Osteoblast (primary cell): ENCODE results near the gene DYNC1H1. TPM values are rescaled to one million over a fixed set of nuclear protein-coding genes. Genes with fewer than 3 reads are reported as not detected.

ENCODE experiments used
- DNase-seq: peaks from one replicate; pipeline ENCODE4 v3.0.0; 2011; ENCODE audit warnings: low spot score, mixed read lengths; ENCODE audit not compliant: insufficient read length; ENCODE audit errors: missing footprints
- H2AFZ ChIP-seq: 2 replicates; pipeline ENCODE4 v1.6.0; 2011; ENCODE audit warnings: mild to moderate bottlenecking, low read length
- H3K27ac ChIP-seq: 2 replicates; pipeline ENCODE4 v1.5.1; 2011; ENCODE audit warnings: mild to moderate bottlenecking, low read depth, low read length, moderate library complexity
- H3K27me3 ChIP-seq: 2 replicates; pipeline ENCODE4 v1.6.0; 2012; ENCODE audit warnings: mild to moderate bottlenecking, control low read depth, inconsistent platforms, low read length, moderate library complexity; ENCODE audit not compliant: insufficient read depth
- H3K36me3 ChIP-seq: 2 replicates; pipeline ENCODE4 v1.5.1; 2011; ENCODE audit warnings: mild to moderate bottlenecking, low read length, control low read depth, moderate library complexity; ENCODE audit not compliant: insufficient read depth
- H3K4me1 ChIP-seq: 2 replicates; pipeline ENCODE4 v1.5.1; 2011; ENCODE audit warnings: mild to moderate bottlenecking, low read length, control low read depth, moderate library complexity; ENCODE audit not compliant: insufficient read depth
- H3K4me2 ChIP-seq: 2 replicates; pipeline ENCODE4 v1.6.0; 2011; ENCODE audit warnings: mild to moderate bottlenecking, low read length; ENCODE audit not compliant: insufficient read depth
- H3K4me3 ChIP-seq: fragments of 200-600 bp; sonication (generic); 3 replicates; pipeline ENCODE4 v1.5.1; 2012; ENCODE audit warnings: mild to moderate bottlenecking, low read length, inconsistent platforms; ENCODE audit not compliant: insufficient read depth
- H3K79me2 ChIP-seq: 2 replicates; pipeline ENCODE4 v1.6.0; 2012; ENCODE audit warnings: mild to moderate bottlenecking, low read length, control low read depth, inconsistent platforms; ENCODE audit not compliant: insufficient read depth
- H3K9me3 ChIP-seq: 2 replicates; pipeline ENCODE4 v1.5.1; 2011; ENCODE audit warnings: low read depth, low read length, control low read depth
- H4K20me1 ChIP-seq: 2 replicates; pipeline ENCODE4 v1.6.0; 2012; ENCODE audit warnings: mild to moderate bottlenecking, low read length, control low read depth; ENCODE audit not compliant: insufficient read depth
- total RNA-seq: library from RNA; depleted of rRNA; stranded (reverse); fragments of >200 nt; gene quantifications from 2 replicates; pipeline ENCODE4 v1.2.3, GENCODE V29; 2012
- TF ChIP-seq, protein P1 (sequence below): IDR thresholded peaks from 2 replicates; pipeline ENCODE4 v1.5.1; 2011; ENCODE audit warnings: mild to moderate bottlenecking, low read depth, low read length, moderate library complexity; ENCODE audit errors: extremely low read depth

The DYNC1H1 gene
- total RNA-seq, 1 donor, result 340 TPM

DNA sequence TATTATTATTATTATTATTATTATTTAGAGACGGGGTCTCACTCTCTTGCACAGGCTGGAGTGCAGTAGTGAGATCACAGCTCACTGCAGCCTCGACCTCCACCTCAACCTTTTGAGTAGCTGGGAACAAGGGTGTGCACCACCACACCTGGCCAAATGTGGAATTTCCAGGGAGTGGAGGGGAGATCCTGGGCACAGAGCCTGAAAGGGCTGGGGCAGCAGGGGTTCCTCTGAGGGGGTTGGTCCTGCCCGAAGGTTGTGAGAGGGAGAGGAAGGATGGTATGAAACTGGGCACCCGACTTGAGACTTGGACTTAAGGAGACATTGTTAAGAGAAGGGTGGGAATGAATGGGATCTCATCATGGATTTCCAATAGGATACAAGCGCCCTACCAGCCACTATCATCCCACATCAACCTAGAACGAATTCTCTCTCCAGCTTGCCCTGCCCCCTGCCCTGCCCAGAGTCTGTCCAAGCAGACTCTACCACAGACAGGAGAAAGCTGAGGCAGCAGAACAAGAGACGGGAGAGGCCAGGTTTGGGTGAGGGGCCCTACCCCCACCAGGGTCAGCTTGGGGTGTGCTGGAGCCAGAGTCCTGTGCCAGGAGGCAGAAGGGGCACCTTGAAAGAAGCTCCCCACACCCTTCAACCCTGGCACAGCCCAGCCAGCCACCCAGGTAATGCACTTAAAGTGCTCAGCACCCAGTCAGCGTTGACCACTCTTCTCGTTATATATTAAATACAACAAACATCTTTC, 2.4 kb upstream of the DYNC1H1 start:
- H3K4me1 ChIP-seq, result peaks cover 22% of the 10 kb centered on the region
- no peaks in the 10 kb centered on the region for H3K36me3 ChIP-seq
- no peak overlapping the region for H2AFZ ChIP-seq
- TF ChIP-seq, protein P1, sequence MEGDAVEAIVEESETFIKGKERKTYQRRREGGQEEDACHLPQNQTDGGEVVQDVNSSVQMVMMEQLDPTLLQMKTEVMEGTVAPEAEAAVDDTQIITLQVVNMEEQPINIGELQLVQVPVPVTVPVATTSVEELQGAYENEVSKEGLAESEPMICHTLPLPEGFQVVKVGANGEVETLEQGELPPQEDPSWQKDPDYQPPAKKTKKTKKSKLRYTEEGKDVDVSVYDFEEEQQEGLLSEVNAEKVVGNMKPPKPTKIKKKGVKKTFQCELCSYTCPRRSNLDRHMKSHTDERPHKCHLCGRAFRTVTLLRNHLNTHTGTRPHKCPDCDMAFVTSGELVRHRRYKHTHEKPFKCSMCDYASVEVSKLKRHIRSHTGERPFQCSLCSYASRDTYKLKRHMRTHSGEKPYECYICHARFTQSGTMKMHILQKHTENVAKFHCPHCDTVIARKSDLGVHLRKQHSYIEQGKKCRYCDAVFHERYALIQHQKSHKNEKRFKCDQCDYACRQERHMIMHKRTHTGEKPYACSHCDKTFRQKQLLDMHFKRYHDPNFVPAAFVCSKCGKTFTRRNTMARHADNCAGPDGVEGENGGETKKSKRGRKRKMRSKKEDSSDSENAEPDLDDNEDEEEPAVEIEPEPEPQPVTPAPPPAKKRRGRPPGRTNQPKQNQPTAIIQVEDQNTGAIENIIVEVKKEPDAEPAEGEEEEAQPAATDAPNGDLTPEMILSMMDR, result no peak
- peak overlapping the region; percentile 21 for H3K4me2 ChIP-seq
- H3K27me3 ChIP-seq, result no peaks in the 10 kb centered on the region
- H3K9me3 ChIP-seq, result no peaks in the 10 kb centered on the region
- no peak overlapping the region for H3K27ac ChIP-seq
- H3K79me2 ChIP-seq, result peaks cover 28% of the 10 kb centered on the region
- no peak overlapping the region for H3K4me3 ChIP-seq
- DNase-seq, result peak; percentile 85
- peaks cover 11% of the 10 kb centered on the region for H4K20me1 ChIP-seq

DNA sequence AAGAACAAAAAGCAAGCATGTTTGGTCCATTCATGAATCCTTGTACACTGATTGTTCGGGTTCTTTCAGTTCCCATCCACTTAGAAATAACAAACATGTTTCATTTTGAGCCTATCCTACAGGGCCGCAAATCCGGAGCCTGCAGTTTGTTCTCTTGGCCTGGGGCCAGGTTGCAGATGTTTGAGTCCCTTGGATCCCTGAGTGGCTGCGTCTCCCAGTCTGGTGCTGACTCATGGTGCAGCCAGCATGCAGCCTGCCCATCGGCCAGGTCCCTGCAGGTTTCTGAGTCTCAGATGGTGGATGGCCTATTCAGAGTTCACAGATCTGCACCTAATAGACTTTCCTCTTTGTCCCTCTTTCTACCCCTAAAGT, 1.9 kb upstream of the DYNC1H1 start:
- Histone ChIP-seq H3K27me3 (no peaks in the 10 kb centered on the region), H4K20me1 (peaks cover 11% of the 10 kb centered on the region), H2AFZ (no peak overlapping the region), H3K4me1 (peaks cover 28% of the 10 kb centered on the region), H3K4me3 (no peak overlapping the region), H3K36me3 (peaks cover 2% of the 10 kb centered on the region), H3K9me3 (no peaks in the 10 kb centered on the region), H3K4me2 (peak overlapping the region; percentile 21), H3K27ac (peak overlapping the region; percentile 5), H3K79me2 (peaks cover 34% of the 10 kb centered on the region)
- TF ChIP-seq, protein P1, result no peak
- peak; percentile 96 for DNase-seq

DNA sequence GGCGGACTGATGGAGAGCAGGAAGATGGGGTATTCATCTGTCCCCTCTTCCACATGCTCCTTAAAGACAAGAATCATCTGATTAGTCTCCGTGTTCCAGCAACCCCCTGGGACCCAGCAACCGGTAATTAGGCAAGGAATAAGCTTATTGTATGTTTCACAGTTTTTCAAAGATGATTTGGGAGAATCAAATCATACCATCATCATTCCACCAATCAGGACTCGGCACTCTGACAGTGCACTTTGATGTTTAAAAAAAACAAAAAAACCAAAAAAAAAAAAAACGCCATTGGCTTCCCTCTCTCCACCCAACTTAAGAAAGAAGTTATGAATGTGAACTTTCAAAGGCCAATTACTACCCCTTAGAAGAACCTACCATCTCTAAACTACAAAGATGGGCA, 1.3 kb upstream of the DYNC1H1 start:
- Histone ChIP-seq H3K27ac (peak overlapping the region; percentile 5), H3K4me2 (no peak overlapping the region), H3K4me1 (peaks cover 33% of the 10 kb centered on the region), H3K9me3 (no peaks in the 10 kb centered on the region), H3K4me3 (no peak overlapping the region), H4K20me1 (peaks cover 16% of the 10 kb centered on the region), H3K36me3 (peaks cover 7% of the 10 kb centered on the region), H3K79me2 (peaks cover 40% of the 10 kb centered on the region), H3K27me3 (no peaks in the 10 kb centered on the region), H2AFZ (no peak overlapping the region)
- DNase-seq, result no peak
- TF ChIP-seq, protein P1, result no peak

GRCh38 chr14:101963656-101964296, 597 bp upstream of the DYNC1H1 start:
- Histone ChIP-seq H3K4me3 (peak overlapping the region; percentile 97), H3K27ac (no peak overlapping the region), H2AFZ (peak overlapping the region; percentile 88), H3K27me3 (no peaks in the 10 kb centered on the region), H3K36me3 (peaks cover 13% of the 10 kb centered on the region), H3K9me3 (no peaks in the 10 kb centered on the region), H3K4me2 (peak overlapping the region; percentile 89), H3K79me2 (peaks cover 47% of the 10 kb centered on the region), H3K4me1 (peaks cover 33% of the 10 kb centered on the region), H4K20me1 (peaks cover 18% of the 10 kb centered on the region)
- no peak for DNase-seq
- TF ChIP-seq, protein P1, result no peak
